Activated T-helper 2 cell treated with anti-CD3 and anti-CD28 coated beads, Interferon-gamma antibody, Interleukin-2, Interleukin-4, amounts not matched to agents 10 μg/mL and 5 μg/mL and 100 μg/mL, durations not matched to agents 14 hours and 24 hours and 36 hours (primary cell): ENCODE results near the gene IFNGR2. TPM values are rescaled to one million over a fixed set of nuclear protein-coding genes. Genes with fewer than 3 reads are reported as not detected.
A peak's percentile ranks its signal among the peaks of the same experiment; 100 is the strongest.
"Not testable (repeated sequence)": the region's sequence is repeated elsewhere in the genome, so short reads cannot be mapped to it uniquely, and the experiment has no call there.

ENCODE experiments used
- DNase-seq: peaks from one replicate; pipeline ENCODE4 v3.0.0; 2021; ENCODE audit warnings: low spot score
- H3K27ac Mint-ChIP-seq: one replicate; pipeline ENCODE4 v1.8.0; 2021; ENCODE audit warnings: mixed read lengths
- H3K27me3 Mint-ChIP-seq: one replicate; pipeline ENCODE4 v1.8.0; 2021; ENCODE audit warnings: low read depth, mixed read lengths
- H3K36me3 Mint-ChIP-seq: one replicate; pipeline ENCODE4 v1.8.0; 2021; ENCODE audit warnings: low read depth, mixed read lengths
- H3K4me1 Mint-ChIP-seq: one replicate; pipeline ENCODE4 v1.8.0; 2021; ENCODE audit warnings: low read depth, mixed read lengths
- H3K4me3 Mint-ChIP-seq: one replicate; pipeline ENCODE4 v1.8.0; 2021; ENCODE audit warnings: low read depth, mild to moderate bottlenecking, moderate library complexity, mixed read lengths
- H3K9me3 Mint-ChIP-seq: one replicate; pipeline ENCODE4 v1.8.0; 2021; ENCODE audit warnings: mixed read lengths
- intact Hi-C: fragments of 100-400 bp; cut with micrococcal nuclease; formaldehyde crosslinking; loops from one replicate; pipeline ENCODE4 v1.15.1; 2023
- total RNA-seq: library from RNA; stranded (reverse); gene quantifications from 2 replicates; pipeline ENCODE4 v1.2.3, GENCODE V29; 2022

IFNGR2 gene
- total RNA-seq, 1 donor from 2014 or later = 16.2 TPM

DNA sequence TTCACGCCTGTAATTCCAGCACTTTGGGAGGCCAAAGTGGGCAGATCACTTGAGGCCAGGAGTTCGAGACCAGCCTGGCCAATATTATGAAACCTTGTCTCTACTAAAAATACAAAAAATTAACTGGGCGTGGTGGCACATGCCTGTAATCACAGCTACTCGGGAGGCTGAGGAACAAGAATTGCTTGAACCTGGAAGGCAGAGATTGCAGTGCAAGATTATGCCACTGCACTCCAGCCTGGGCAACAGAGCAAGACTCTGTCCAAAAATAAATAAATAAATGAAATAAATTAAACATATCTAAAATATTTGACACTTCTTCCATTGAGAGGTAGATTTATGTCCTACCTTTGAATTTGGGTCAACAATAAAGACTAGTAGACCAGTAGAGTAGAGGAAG lies 66.0 kb downstream of the IFNGR2 start:
- H3K4me3 Mint-ChIP-seq, H3K4me1 Mint-ChIP-seq, DNase-seq, H3K27ac Mint-ChIP-seq, H3K9me3 Mint-ChIP-seq, intact Hi-C loops, H3K36me3 Mint-ChIP-seq, H3K27me3 Mint-ChIP-seq: not testable (repeated sequence)

DNA sequence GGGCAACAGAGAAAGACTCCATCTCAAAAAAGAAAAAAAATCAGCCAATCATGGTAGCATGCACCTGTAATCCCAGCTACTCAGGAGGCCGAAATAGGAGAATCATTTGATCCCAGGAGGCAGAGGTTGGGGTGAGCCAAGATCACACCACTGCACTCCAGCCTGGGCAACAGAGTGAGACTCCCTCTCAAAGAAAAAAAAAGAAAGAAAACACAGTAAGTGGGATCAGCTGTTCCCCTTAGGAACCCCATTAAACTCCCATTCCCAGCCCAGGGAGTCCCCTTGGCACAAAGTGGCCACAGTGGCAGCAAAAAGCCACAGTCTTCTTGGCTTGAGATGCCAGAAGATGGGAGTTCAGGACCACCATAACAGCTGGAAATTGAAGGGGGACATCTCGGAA lies 67.5 kb downstream of the IFNGR2 start:
- Mint-ChIP-seq H3K27me3 (no peaks in the 10 kb centered on the region), H3K9me3 (no peaks in the 10 kb centered on the region), H3K4me1 (peaks cover 1% of the 10 kb centered on the region), H3K36me3 (peaks cover 4% of the 10 kb centered on the region), H3K4me3 (no peak overlapping the region), H3K27ac (no peak overlapping the region)
- DNase-seq = no peak
- intact Hi-C loops = no loop called here

DNA sequence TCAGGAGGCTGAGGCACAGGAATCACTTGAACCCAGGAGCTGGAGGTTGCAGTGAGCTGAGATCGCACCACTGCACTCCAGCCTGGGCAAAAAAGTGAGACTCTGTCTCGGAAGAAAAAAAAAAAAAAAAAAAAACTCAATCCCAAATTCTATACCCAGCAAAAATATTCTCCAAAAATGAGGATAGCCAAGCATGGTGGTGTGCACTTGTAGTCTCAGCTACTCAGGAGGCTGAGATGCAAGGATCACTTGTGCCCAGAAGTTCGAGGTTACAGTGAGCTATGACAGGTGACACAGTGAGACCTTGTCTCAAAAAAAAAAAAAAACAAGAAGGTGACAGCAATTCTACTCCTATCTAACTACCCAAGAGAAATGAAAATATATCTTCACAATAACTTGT lies 70.1 kb downstream of the IFNGR2 start:
- Mint-ChIP-seq H3K4me1 (peaks cover 2% of the 10 kb centered on the region), H3K9me3 (no peaks in the 10 kb centered on the region), H3K27ac (no peak overlapping the region), H3K36me3 (peaks cover 4% of the 10 kb centered on the region), H3K4me3 (no peak overlapping the region), H3K27me3 (no peaks in the 10 kb centered on the region)
- intact Hi-C loops = no loop called here
- DNase-seq = no peak

DNA sequence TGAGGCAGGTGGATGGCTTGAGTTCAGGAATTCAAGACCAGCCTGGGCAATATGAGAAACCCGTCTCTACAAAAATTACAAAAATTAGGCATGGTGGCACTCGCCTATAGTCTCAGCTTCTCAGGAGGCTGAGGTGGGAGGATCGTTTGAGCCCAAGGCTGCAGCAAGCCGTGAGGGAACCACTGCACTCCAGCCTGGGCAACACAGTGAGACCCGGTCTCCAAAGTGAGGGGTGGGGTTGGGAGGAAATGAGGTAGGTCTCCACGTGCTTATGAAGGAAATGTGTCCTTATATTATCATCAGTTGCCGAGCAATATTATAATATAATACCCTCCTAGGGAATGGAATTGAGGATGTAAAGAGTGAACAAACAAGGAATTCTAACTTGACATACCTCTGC lies 73.9 kb downstream of the IFNGR2 start:
- no peaks in the 10 kb centered on the region for H3K9me3 Mint-ChIP-seq
- no peak for DNase-seq
- H3K4me1 Mint-ChIP-seq = peaks cover 8% of the 10 kb centered on the region
- no peaks in the 10 kb centered on the region for H3K27me3 Mint-ChIP-seq
- H3K27ac Mint-ChIP-seq = no peak overlapping the region
- intact Hi-C loops = no loop called here
- H3K4me3 Mint-ChIP-seq = peak overlapping the region; percentile 26
- H3K36me3 Mint-ChIP-seq = peaks cover 4% of the 10 kb centered on the region

DNA sequence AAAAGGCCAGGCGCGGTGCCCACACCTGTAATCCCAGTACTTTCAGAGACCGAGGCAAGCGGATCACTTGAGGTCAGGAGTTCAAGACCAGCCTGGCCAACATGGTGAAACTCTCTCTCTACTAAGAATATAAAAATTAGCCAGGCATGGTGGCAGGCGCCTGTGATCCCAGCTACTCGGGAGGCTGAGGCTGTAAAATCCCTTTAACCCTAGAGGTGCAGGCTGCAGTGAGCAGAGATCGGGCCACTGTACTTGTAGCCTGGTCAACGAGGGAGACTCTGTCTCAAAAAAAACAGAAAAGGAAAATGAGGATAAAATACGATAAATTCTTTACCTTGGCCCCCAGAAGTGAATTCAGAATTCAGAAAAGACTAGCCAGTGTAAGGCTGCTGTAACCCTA lies 75.0 kb downstream of the IFNGR2 start:
- peak overlapping the region; percentile 44 for H3K27ac Mint-ChIP-seq
- intact Hi-C loops = loop anchor here (1.0 kb wide), 1 partner anchor 163 kb away; the partner anchor contains the start of gene CRYZL1
- H3K4me3 Mint-ChIP-seq = peak overlapping the region; percentile 84
- no peaks in the 10 kb centered on the region for H3K27me3 Mint-ChIP-seq
- H3K36me3 Mint-ChIP-seq = peaks cover 4% of the 10 kb centered on the region
- H3K4me1 Mint-ChIP-seq = peaks cover 8% of the 10 kb centered on the region
- no peaks in the 10 kb centered on the region for H3K9me3 Mint-ChIP-seq
- DNase-seq = no peak

DNA sequence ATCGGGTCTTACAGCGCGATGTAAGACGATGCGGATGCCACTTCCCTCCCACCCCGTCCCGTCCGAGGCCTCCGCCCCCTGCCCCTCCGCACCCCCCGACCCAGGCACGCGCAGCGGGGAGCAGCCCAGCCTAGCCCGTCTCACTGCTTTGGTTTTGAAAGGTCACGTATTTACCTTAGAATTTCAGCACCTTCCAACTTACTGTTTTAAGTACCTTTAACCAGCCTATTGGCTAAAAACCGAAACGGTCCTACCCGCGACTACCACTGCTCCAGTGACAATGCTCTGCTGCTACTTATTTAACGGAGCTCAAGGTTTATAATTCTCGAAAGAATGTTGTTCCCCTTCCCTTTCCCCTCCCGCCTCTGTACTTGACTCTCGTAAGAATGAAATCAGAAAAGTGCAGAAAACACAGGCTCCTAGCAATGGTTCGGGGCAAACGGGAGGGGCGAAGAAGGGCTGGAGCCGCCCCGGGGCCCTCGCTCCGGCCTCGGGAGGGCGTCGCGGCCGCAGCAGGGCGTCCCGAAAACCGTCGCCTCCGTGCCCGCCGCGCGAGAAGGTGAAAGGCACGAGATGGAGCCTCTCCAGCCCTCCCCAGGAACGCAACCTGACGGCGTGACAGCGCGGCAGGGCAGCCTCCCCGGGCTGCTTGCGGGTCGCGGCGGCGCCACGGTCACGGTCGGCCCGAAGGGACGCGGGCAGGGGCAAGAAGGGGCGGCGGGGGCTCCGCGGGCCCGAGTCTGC lies 75.9 kb downstream of the IFNGR2 start:
- no peaks in the 10 kb centered on the region for H3K36me3 Mint-ChIP-seq
- no peaks in the 10 kb centered on the region for H3K27me3 Mint-ChIP-seq
- H3K4me1 Mint-ChIP-seq = peaks cover 8% of the 10 kb centered on the region

DNA sequence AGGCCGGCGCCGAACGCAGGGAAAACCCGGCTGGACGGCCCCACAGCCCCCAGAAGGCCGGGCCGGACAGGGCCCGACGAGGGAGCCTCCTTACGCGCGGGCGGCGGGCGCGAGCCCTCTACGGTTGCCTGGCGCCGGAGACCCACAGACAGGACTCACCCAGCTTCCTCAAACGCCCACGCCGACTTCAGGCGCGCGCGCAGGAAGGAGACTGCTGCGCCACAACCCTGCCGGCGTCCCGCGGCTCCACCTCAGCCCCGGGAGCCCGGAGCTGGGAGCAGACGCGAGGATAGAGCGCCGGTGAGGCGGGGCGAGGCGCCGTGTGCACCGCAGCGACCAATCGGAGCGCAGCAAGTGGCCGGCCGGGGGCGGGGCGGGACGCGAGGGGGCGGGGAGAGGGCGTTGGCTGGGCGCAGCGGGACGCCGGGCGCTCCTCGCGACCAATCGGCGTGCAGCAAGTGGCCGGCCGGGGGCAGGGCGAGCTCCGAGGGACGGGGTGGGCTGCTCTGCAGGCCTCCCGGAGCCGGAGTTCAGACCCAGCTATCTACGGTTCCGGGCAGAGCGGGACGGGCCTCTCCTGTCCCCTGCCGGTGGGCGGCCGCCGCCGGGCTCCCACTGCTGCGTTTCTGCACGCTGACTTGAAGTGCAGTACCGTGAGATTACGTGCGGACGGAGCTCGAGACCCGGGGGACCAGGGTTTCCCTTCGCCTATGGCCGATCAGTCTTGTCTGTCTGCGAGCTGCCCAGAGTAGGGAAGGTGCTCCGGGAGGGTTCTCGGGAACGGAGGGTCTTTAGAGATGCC lies 76.7 kb downstream of the IFNGR2 start, which contains the start of gene TMEM50B:
Gene TMEM50B, minus strand, starts transcription at position 296 of the 802 bp plus-strand sequence. CDS start 11,089 bp downstream, outside the sequence.
- peaks cover 8% of the 10 kb centered on the region for H3K4me1 Mint-ChIP-seq
- H3K36me3 Mint-ChIP-seq = no peaks in the 10 kb centered on the region
- intact Hi-C loops = loop anchor here (1.0 to 5.0 kb wide), 3 partner anchors 11 to 107 kb away; partner anchors contain the start of genes DNAJC28, DONSON and GART
- peak within 1 kb of the TSS; percentile 88 for H3K27ac Mint-ChIP-seq
- peak within 1 kb of the TSS; percentile 94 for H3K4me3 Mint-ChIP-seq
- H3K9me3 Mint-ChIP-seq = no peaks in the 10 kb centered on the region
- H3K27me3 Mint-ChIP-seq = no peaks in the 10 kb centered on the region
- peak; percentile 93 for DNase-seq

More for the DNA sequence above, 75.9 kb downstream of the IFNGR2 start:
- H3K9me3 Mint-ChIP-seq = no peaks in the 10 kb centered on the region
- H3K27ac Mint-ChIP-seq = peak overlapping the region; percentile 44
- H3K4me3 Mint-ChIP-seq = peak overlapping the region; percentile 84
- intact Hi-C loops = loop anchor here (1.0 kb wide), 1 partner anchor 162 kb away; the partner anchor contains the start of gene CRYZL1
- DNase-seq = peak; percentile 26

DNA sequence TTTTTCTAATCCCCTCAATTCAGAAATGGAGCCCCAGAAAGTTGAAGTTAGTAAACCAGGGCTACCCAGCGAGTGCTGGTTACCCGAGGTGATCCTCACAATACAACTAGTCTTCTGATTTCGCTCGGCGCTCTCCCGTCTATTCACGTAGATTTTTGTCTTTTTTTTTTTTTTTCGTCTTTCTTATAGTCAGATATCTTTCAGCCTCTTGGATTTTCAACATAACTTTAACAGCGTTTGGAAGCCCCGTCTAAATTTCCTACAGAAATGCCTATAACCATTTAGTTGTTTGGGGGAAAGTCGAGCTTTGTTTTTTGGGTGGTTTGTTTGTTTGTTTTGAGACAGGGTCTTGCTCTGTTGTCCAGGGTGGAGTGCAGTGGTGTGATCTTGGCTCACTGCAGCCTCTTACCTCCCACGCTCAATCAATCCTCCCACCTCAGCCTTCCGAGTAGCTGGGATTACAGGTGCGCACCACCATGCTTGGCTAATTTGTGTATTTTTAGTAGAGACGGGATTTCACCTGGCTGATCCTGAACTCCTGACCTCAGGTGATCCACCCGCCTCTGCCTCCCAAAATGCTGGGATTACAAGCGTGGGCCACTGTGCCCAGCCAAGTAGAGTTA lies 77.4 kb downstream of the IFNGR2 start:
- intact Hi-C loops = loop anchor here (1.0 to 5.0 kb wide), 3 partner anchors 11 to 107 kb away; partner anchors contain the start of genes DNAJC28, DONSON and GART
- H3K36me3 Mint-ChIP-seq = no peaks in the 10 kb centered on the region
- H3K4me1 Mint-ChIP-seq = peaks cover 8% of the 10 kb centered on the region
- H3K27me3 Mint-ChIP-seq = no peaks in the 10 kb centered on the region
- DNase-seq = no peak
- peak overlapping the region; percentile 88 for H3K27ac Mint-ChIP-seq
- H3K4me3 Mint-ChIP-seq = peak overlapping the region; percentile 94
- H3K9me3 Mint-ChIP-seq = no peaks in the 10 kb centered on the region

DNA sequence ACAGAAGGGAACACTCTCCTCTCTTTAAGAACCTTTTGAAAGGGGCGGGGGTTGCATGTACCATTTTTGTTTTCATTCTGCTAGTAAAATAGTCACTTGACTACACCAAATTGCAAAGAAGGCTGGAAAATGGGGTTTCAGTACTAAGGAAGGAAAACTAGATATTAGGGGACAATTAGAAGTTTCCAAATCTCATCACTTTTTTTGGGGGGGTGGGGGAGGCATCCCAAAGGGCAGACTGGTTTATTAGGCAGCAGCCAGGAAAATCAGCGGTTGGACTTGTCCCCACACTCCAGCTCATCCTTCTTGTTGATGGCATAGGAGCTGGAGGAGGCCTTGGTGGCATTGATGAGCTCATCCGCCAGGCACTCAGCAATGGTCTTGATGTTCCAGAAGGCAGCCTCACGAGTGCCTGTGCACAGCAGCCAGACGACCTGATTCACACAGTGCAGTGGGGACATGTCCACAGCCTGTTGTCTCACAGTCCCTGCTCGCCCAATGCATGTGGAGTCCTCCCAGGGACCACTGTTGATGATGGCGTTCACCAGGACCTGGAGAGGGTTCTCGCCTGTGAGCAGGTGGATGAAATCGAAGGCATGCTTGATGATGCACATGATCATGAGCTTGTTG lies 78.2 kb downstream of the IFNGR2 start:
- H3K27ac Mint-ChIP-seq = no peak overlapping the region
- no peaks in the 10 kb centered on the region for H3K27me3 Mint-ChIP-seq
- no peaks in the 10 kb centered on the region for H3K9me3 Mint-ChIP-seq
- no peak for DNase-seq
- intact Hi-C loops = loop anchor here (5.0 kb wide), 1 partner anchor 106 kb away; the partner anchor contains the start of gene DONSON
- peak overlapping the region; percentile 57 for H3K4me3 Mint-ChIP-seq
- H3K36me3 Mint-ChIP-seq = no peaks in the 10 kb centered on the region
- H3K4me1 Mint-ChIP-seq = peaks cover 8% of the 10 kb centered on the region

Other genes starting within 250 kb of the IFNGR2 start
- gene IFNAR2, start 173.5 kb upstream of the IFNGR2 start, total RNA-seq = 34.8 and 36.8 TPM in 2 replicates
- 23.4 and 24.7 TPM in 2 replicates for gene IL10RB, start 137.0 kb upstream of the IFNGR2 start, total RNA-seq
- 26.8 and 27.9 TPM in 2 replicates for gene IFNAR1, start 78.4 kb upstream of the IFNGR2 start, total RNA-seq
- 16.5 and 18.7 TPM in 2 replicates for gene TMEM50B, start 76.6 kb downstream of the IFNGR2 start, total RNA-seq
- 0.16 and 0.37 TPM in 2 replicates for gene DNAJC28, start 88.3 kb downstream of the IFNGR2 start, total RNA-seq
- 197 and 199 TPM in 2 replicates for gene GART, start 138.7 kb downstream of the IFNGR2 start, total RNA-seq
- 345 and 376 TPM in 2 replicates for gene SON, start 139.6 kb downstream of the IFNGR2 start, total RNA-seq
- gene DONSON, start 185.3 kb downstream of the IFNGR2 start, total RNA-seq = 40.3 and 41.7 TPM in 2 replicates
- gene CRYZL1, start 238.3 kb downstream of the IFNGR2 start, total RNA-seq = 30.4 and 36.5 TPM in 2 replicates
- gene ITSN1, start 239.1 kb downstream of the IFNGR2 start, total RNA-seq = 5.9 and 7.9 TPM in 2 replicates